ENCODE results near the gene APPL2. TPM values are rescaled to one million over a fixed set of nuclear protein-coding genes. Genes with fewer than 3 reads are reported as not detected.

The APPL2 gene
- total RNA-seq, 2 donors from 2014 or later: 13.1 to 30.3 TPM

DNA sequence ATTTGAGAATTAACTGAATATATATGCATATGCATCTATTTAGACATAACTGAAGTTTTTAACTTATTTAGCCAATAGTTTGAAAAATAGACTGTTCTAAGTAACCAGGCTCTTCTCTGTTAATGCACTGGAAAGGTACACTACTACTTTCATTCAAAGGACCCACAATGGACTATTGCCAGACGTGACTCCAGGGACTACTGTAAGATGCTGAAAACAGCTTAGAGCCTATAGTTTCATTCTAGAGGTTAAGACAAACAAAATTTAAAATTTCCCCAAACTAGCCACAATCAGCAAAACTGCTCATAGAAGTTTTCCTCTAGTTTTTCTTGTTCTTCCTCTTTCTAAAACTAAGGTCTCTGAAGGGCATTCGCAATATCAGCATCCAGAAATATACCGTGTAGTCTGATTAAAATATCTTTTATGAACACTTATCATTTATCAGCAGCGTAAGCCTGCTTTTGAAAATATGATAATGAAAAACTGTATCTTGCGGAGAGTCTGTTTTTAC is 10.4 kb downstream of the APPL2 start:
- Histone ChIP-seq H3K9me3 (no peaks in the 10 kb centered on the region), H3K4me3 (no peak overlapping the region), H3K27me3 (no peaks in the 10 kb centered on the region), H3K4me1 (peaks cover 3 to 71% of the 10 kb centered on the region in 2 donors), H3K27ac (peak overlapping the region; percentile 27 to 42), H3K36me3 (peaks cover 21% of the 10 kb centered on the region)
- no peak for TF ChIP-seq CTCF (IDR thresholded peaks at IDR 0.05)
- no peak for DNase-seq (ENCODE audit: low spot score)

- H3K36me3 ChIP-seq: peaks cover 21% of the 10 kb centered on the region
- DNase-seq (ENCODE audit: low spot score): no peak
- no peaks in the 10 kb centered on the region for H3K27me3 ChIP-seq
- no peaks in the 10 kb centered on the region for H3K9me3 ChIP-seq
- H3K27ac ChIP-seq: no peak overlapping the region
- no peak for TF ChIP-seq CTCF (IDR thresholded peaks at IDR 0.05)
- H3K4me1 ChIP-seq: peaks cover 3 to 72% of the 10 kb centered on the region in 2 donors
- H3K4me3 ChIP-seq: no peak overlapping the region
These were observed 11.6 kb downstream of the APPL2 start for GRCh38 chr12:105224399-105224798.

DNA sequence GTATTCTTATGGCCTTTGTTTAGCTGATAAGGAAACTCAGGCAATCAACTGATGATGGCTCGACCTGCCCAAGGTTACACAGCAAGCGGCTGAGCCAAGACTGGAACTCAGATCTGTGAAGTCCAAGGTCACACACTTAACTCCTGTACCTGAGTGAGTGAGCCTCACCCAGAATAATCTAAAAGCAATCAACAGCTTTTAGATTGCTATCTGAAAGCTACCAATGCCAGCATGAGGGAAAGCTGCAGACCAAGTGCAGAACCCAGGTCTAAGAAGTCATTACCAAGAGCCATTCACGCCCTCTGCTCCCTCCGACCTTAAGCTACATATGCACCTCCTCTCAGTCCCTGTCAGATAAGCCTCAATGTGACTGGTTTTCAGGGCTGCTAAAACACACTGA is 12.1 kb downstream of the APPL2 start:
- DNase-seq (ENCODE audit: low spot score): no peak
- peaks cover 3 to 72% of the 10 kb centered on the region in 2 donors for H3K4me1 ChIP-seq
- H3K9me3 ChIP-seq: no peaks in the 10 kb centered on the region
- H3K27me3 ChIP-seq: no peaks in the 10 kb centered on the region
- H3K36me3 ChIP-seq: peaks cover 20% of the 10 kb centered on the region
- no peak overlapping the region for H3K27ac ChIP-seq
- no peak for TF ChIP-seq CTCF (IDR thresholded peaks at IDR 0.05)
- no peak overlapping the region for H3K4me3 ChIP-seq

DNA sequence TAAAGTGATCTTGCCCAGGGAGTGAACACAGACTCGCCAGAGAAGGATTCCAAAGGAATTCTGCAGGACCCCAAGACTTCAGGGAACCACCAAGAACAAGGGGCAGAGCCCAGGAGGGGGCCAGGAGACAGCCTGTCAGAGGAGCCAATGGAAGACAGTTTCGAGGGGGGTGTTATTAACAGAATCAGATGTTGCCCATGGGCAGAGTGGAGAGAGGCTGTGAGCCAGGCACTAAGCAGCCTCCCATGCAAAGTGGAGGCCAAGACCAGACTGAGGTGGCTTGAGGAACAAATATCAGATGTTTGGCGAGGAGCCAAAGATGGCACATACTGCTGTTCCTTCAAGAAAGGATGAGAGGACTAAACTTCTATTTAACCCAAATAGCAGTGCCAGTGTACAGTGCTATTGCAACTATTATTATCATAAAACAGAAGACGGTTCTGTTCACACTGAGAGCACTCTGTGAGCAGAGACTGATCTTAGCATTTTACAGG is 12.6 kb downstream of the APPL2 start:
- Histone ChIP-seq H3K9me3 (no peaks in the 10 kb centered on the region), H3K4me1 (peaks cover 3 to 75% of the 10 kb centered on the region in 2 donors), H3K27ac (no peak overlapping the region), H3K36me3 (peaks cover 15% of the 10 kb centered on the region), H3K27me3 (no peaks in the 10 kb centered on the region), H3K4me3 (no peak overlapping the region)
- DNase-seq (ENCODE audit: low spot score): no peak
- TF ChIP-seq CTCF (IDR thresholded peaks at IDR 0.05): no peak

GRCh38 chr12:105222726-105223351 is 13.1 kb downstream of the APPL2 start:
- H3K36me3 ChIP-seq: peaks cover 11% of the 10 kb centered on the region
- H3K9me3 ChIP-seq: no peaks in the 10 kb centered on the region
- no peak for DNase-seq (ENCODE audit: low spot score)
- no peak overlapping the region for H3K27ac ChIP-seq
- no peak overlapping the region for H3K4me3 ChIP-seq
- no peak for TF ChIP-seq CTCF (IDR thresholded peaks at IDR 0.05)
- H3K27me3 ChIP-seq: no peaks in the 10 kb centered on the region
- H3K4me1 ChIP-seq: peaks cover 3 to 80% of the 10 kb centered on the region in 2 donors
